Activated CD4-positive, alpha-beta T cell treated with anti-CD3 and anti-CD28 coated beads for 36 hours (primary cell): Measurements from ENCODE around the gene C1QTNF5. TPM values are rescaled to one million over a fixed set of nuclear protein-coding genes. Genes with fewer than 3 reads are reported as not detected.
"Not testable (repeated sequence)": the region's sequence is repeated elsewhere in the genome, so short reads cannot be mapped to it uniquely, and the experiment has no call there.

Source experiments
- ATAC-seq: fragments of 200-7000 bp; cut with Tn5 transposase; one replicate; pipeline ENCODE4 v1.10.0; 2021; ENCODE audit warnings: mild to moderate bottlenecking, moderate library complexity
- CTCF ChIA-PET: fragments of 350-600 bp; sonication (Branson Sonifier 250); formaldehyde crosslinking; loops from one replicate; lab custom pipeline; 2021; ENCODE audit warnings: antibody characterized with exemption; lab: Charles Lee
- POLR2A ChIA-PET: fragments of 350-600 bp; sonication (Branson Sonifier 250); formaldehyde crosslinking; loops from one replicate; lab custom pipeline; 2021; ENCODE audit warnings: antibody characterized with exemption, inconsistent platforms; lab: Charles Lee
- DNase-seq: peaks from one replicate; pipeline ENCODE4 v3.0.0-alpha.2; 2020
- H3K27ac Mint-ChIP-seq: one replicate; pipeline ENCODE4 v1.8.0; 2021; ENCODE audit warnings: mixed read lengths
- H3K27me3 Mint-ChIP-seq: one replicate; pipeline ENCODE4 v1.8.0; 2021; ENCODE audit warnings: mixed read lengths
- H3K36me3 Mint-ChIP-seq: one replicate; pipeline ENCODE4 v1.8.0; 2021; ENCODE audit warnings: low read depth, mixed read lengths
- H3K4me1 Mint-ChIP-seq: one replicate; pipeline ENCODE4 v1.8.0; 2021; ENCODE audit warnings: mixed read lengths
- H3K4me3 Mint-ChIP-seq: one replicate; pipeline ENCODE4 v1.8.0; 2021; ENCODE audit warnings: mild to moderate bottlenecking, moderate library complexity, mixed read lengths
- H3K9me3 Mint-ChIP-seq: one replicate; pipeline ENCODE4 v1.8.0; 2021; ENCODE audit warnings: low read depth, mixed read lengths
- intact Hi-C, 2 experiments: fragments of 100-400 bp; cut with DNase I in 1 of 2; cut with micrococcal nuclease in 1 of 2; formaldehyde crosslinking; loops; one replicate each; pipeline versions ENCODE4 v1.14.2 to v1.15.1; 2022 to 2024; cut with DNase I, micrococcal nuclease
- total RNA-seq, 2 experiments: library from RNA; stranded (reverse); gene quantifications; one replicate each; pipeline ENCODE4 v1.2.3, GENCODE V29; 2021

The C1QTNF5 gene, protein sequence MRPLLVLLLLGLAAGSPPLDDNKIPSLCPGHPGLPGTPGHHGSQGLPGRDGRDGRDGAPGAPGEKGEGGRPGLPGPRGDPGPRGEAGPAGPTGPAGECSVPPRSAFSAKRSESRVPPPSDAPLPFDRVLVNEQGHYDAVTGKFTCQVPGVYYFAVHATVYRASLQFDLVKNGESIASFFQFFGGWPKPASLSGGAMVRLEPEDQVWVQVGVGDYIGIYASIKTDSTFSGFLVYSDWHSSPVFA
- not detected for total RNA-seq

DNA sequence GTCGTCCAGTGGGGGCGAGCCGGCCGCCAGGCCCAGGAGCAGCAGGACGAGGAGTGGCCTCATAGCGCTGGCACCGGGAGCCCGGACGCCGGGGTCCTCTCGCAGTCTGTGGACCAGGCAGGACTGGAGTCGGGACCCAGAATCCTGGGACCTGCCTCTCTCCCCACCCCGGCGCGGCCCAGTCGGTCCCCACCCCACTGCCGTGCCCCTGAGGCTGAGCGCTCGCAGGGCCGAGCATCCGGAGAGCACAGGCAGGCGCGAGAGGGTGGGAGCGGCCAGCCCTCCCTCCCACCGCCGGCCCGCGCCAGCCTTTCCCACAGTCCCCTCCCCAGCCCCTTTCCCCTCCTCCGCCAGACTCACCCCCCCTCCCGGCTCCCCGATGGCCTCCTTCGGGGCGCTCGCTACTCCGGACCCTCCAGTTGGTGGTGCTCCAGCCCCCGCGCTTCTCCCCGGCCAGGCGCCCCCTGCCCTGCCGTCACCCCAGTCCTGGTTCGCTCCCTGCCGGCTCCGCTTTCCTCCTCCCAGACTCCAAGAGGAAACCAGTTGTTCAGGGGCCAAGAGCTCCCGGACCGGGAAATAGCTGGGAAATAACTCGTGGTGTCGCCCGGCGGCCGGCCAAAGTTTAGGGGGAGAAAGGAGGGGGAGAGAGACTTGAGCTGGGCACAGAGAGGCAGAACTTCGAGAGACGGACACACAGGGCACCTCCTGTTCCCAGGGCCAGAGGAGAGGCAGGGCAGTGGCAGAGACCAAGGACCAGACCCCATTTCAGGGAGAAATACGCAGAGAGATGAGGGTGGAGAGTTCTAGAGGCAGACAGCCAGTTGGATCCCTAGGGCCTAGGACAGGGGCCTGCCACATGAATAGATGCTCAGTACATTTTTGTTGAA is at the start of gene C1QTNF5:
TSS of gene C1QTNF5 (minus strand) at position 549 of the 887 bp plus-strand sequence. CDS start at position 63, 486 bp downstream.
- Mint-ChIP-seq H3K4me3 (no peak within 1 kb of the TSS), H3K36me3 (peaks cover 7% of the 10 kb centered on the region)

DNA sequence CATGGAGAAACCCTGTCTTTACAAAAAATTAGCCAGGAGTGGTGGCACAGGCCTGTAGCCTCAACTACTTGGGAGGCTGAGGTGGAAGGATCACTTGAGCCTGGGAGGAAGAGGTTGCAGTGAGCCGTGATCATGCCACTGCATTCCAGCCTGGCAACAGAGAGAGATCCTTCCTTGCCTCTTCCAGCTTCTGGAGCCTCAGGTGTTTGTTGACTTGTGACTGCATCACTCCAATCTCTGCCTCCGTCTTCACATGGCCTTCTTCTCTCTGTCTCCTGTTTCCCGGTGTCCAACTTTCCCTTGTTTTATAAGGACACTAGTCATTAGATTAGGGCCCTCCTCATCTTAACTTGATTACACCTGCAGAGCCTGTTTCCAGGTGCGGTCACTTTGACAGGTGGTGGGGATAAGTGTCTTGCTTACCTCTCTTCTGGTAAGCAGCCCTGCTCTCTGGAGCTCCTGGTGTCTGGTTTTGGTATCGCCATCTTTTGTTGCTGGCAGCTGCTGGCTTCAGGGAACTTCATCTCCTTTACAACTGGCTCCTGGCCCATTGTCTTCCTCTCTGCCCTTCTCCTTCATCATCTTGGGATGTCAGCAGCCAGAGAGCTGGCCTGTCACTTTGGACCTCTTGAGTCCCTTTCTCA is 49.0 kb upstream of the C1QTNF5 start:
- Mint-ChIP-seq H3K4me1 (no peaks in the 10 kb centered on the region), H3K27me3 (peaks cover 6% of the 10 kb centered on the region), H3K4me3 (no peak overlapping the region), H3K27ac (no peak overlapping the region), H3K36me3 (no peaks in the 10 kb centered on the region), H3K9me3 (no peaks in the 10 kb centered on the region)
- DNase-seq (peak; percentile 41), ATAC-seq (peak; percentile 51)
- POLR2A ChIA-PET, result no interaction called here
- CTCF ChIA-PET, result interaction anchor here (0.6 to 1.4 kb wide), 9 partner anchors 8 to 85 kb away, joined by 3 to 5 read pairs (median 3); no protein-coding TSS in a partner anchor
- intact Hi-C loops, result no loop called here

More for the DNA sequence above, at the start of gene C1QTNF5:
- ChIA-PET CTCF (interaction anchor here (0.6 to 3.7 kb wide), 12 partner anchors 9 to 275 kb away, joined by 3 to 69 read pairs (median 3); no protein-coding TSS in a partner anchor), POLR2A (no interaction called here)
- H3K4me1 Mint-ChIP-seq, result peaks cover 26% of the 10 kb centered on the region
- H3K27me3 Mint-ChIP-seq, result peaks cover 27% of the 10 kb centered on the region
- H3K9me3 Mint-ChIP-seq, result no peaks in the 10 kb centered on the region
- no peak for DNase-seq
- no peak for ATAC-seq
- H3K27ac Mint-ChIP-seq, result no peak within 1 kb of the TSS
- intact Hi-C loops, result no loop called here

DNA sequence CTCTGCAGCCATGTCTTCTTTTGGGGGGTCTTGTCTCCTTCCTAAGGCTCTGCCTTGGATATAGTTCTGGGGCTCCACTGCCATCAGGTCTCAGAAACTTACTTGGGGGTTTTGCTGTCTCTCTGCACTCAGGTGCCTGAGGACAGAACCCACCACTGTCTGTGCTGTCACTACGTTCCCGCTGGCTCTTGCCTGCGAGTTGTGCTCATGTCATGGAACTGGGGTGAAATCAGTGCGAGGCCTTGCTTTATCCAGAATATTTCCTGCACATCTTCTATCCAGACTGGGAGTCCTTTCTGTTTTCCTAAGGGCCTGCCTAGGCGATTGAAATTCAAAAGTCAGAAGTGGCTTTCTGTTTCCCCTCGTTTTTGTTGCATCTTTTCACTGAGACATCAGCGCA is 47.4 kb upstream of the C1QTNF5 start:
- Mint-ChIP-seq H3K9me3 (no peaks in the 10 kb centered on the region), H3K27me3 (peaks cover 3% of the 10 kb centered on the region), H3K4me3 (no peak overlapping the region), H3K27ac (no peak overlapping the region), H3K36me3 (no peaks in the 10 kb centered on the region), H3K4me1 (no peaks in the 10 kb centered on the region)
- DNase-seq (no peak), ATAC-seq (no peak)
- intact Hi-C loops, result no loop called here
- ChIA-PET CTCF (interaction anchor here (3.0 kb wide), 1 partner anchor 32 kb away, joined by 11 read pairs; no protein-coding TSS in a partner anchor), POLR2A (no interaction called here)

DNA sequence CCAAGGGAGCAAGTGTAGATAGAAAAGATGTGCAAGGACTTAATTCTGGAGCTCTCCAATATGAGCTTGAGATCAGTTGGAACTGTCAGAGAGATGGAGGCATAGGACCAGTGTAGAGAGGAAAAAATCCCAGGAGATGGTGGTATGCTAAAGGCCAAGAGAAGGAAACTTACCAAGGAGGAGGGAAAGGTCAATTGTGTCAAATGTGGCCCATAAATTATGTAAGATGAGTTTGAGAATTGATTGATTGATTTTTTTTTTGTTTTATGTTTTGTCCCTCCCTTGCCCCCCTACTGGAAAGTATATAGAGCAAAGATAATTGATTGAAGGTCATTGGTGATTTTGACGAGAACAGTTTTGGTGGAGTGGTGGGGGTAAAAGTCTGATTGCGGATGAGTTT is 43.6 kb upstream of the C1QTNF5 start:
- intact Hi-C loops, result loop anchor here (5.0 kb wide), 2 partner anchors 88 to 343 kb away; partner anchors contain the start of gene NECTIN1 (in 1 of the 2)
- CTCF ChIA-PET, result interaction anchor here (0.6 to 2.1 kb wide), 9 partner anchors 9 to 758 kb away, joined by 3 to 8 read pairs (median 4); no protein-coding TSS in a partner anchor
- DNase-seq (no peak), ATAC-seq (no peak)
- peaks cover 7% of the 10 kb centered on the region for H3K4me1 Mint-ChIP-seq
- no peaks in the 10 kb centered on the region for H3K36me3 Mint-ChIP-seq
- H3K9me3 Mint-ChIP-seq, result no peaks in the 10 kb centered on the region
- H3K27ac Mint-ChIP-seq, result no peak overlapping the region
- no peaks in the 10 kb centered on the region for H3K27me3 Mint-ChIP-seq
- POLR2A ChIA-PET, result no interaction called here
- no peak overlapping the region for H3K4me3 Mint-ChIP-seq

DNA sequence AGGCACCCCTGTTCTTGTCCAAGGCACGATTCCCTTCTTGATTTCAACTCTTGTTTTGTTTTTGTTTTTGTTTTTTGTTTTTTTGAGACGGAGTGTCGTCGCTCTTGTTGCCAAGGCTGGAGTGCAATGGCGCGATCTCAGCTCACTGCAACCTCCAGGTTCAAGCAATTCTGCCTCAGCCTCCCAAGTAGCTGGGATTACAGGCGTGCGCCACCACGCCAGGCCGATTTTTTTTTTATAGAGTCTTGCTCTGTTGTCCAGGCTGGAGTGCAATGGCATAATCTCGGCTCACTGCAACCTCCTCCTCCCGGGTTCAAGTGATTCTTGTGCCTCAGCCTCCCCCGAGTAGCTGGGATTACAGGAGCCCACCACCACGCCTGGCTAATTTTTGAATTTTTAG is 41.8 kb upstream of the C1QTNF5 start:
- ChIA-PET CTCF (interaction anchor here (0.7 to 11.3 kb wide), 12 partner anchors 8 to 128 kb away, joined by 3 to 153 read pairs (median 6); no protein-coding TSS in a partner anchor), POLR2A (interaction anchor here (0.6 kb wide), 1 partner anchor 25 kb away, joined by 3 read pairs; no protein-coding TSS in a partner anchor)
- not testable (repeated sequence) for H3K9me3 Mint-ChIP-seq

DNA sequence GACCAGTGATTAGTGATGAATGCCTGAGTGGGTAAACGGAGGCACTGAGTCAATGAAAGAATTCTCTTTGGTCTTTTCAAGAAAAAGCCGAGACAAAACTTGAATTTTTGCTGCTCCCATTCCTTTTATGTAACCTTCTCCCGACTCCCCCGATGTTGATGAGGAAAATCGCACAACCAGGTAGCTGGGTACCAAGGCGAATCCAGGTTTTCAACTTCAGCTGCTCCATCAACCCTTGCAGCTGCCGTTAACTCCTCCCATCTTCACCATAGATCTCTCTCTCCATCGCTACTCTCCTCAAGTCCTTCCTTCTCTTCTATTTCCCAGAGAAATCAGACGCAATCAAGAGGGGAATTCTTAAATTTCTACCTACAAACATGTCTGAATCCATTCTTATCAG is 41.4 kb upstream of the C1QTNF5 start:
- ATAC-seq, result no peak
- POLR2A ChIA-PET, result interaction anchor here (0.6 kb wide), 1 partner anchor 24 kb away, joined by 3 read pairs; no protein-coding TSS in a partner anchor
- no peaks in the 10 kb centered on the region for H3K9me3 Mint-ChIP-seq
- no peaks in the 10 kb centered on the region for H3K36me3 Mint-ChIP-seq
- intact Hi-C loops, result loop anchor here (5.0 kb wide), 2 partner anchors 90 to 345 kb away; partner anchors contain the start of gene NECTIN1 (in 1 of the 2)
- H3K27ac Mint-ChIP-seq, result no peak overlapping the region
- no peak overlapping the region for H3K4me3 Mint-ChIP-seq
- H3K27me3 Mint-ChIP-seq, result no peaks in the 10 kb centered on the region
- no peak for DNase-seq
- CTCF ChIA-PET, result interaction anchor here (0.7 to 11.3 kb wide), 15 partner anchors 8 to 128 kb away, joined by 3 to 153 read pairs (median 6); no protein-coding TSS in a partner anchor
- peaks cover 7% of the 10 kb centered on the region for H3K4me1 Mint-ChIP-seq

More for the DNA sequence above, 41.8 kb upstream of the C1QTNF5 start:
- DNase-seq, H3K36me3 Mint-ChIP-seq, H3K27ac Mint-ChIP-seq, H3K4me1 Mint-ChIP-seq, ATAC-seq, H3K27me3 Mint-ChIP-seq, H3K4me3 Mint-ChIP-seq: not testable (repeated sequence)
- intact Hi-C loops, result loop anchor here (5.0 kb wide), 2 partner anchors 90 to 345 kb away; partner anchors contain the start of gene NECTIN1 (in 1 of the 2)

DNA sequence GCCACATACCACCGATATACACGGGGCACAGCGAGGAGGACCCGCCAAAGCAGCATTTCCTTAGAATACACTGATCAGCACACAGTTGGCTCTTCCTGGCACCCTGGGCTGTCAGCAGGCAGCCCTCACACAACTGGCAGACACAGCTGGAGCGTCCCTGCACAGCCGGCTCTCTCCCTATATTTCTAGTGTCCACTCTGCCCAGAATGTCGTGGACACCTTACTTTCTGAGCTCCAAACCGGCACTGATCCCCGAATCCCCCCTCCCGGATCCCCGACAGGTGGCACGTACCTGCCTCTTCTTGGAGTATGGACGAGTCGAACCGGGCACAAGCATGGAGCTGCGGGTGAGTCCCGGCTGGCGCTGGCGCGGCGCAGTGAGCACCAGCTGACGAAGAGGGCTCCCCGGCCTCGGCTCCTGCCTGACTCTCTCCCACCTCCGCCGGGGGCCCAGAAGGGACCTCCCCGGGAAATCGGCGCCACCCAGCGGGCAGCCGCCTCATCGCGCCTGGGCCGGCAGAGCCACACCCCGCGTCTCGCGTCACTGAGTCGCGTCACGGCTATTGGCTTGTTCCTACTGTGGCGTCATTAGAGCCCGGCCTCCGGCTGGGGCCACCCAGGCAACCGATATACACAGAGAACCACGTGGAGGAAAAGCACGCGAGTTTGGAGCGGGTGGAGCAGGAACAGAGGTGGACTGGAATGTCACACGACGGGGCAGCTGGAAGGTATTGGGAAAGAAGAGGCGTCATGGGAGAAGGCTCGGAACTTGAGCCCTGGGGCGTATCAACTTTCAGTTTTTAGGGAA is 40.7 kb upstream of the C1QTNF5 start, which contains the start of gene USP2:
TSS of gene USP2 (minus strand) at position 510 of the 808 bp plus-strand sequence. CDS start 8,210 bp downstream, outside the sequence.
- Mint-ChIP-seq H3K4me1 (peaks cover 7% of the 10 kb centered on the region), H3K4me3 (no peak within 1 kb of the TSS), H3K9me3 (no peaks in the 10 kb centered on the region), H3K27me3 (no peaks in the 10 kb centered on the region), H3K36me3 (no peaks in the 10 kb centered on the region), H3K27ac (peak within 1 kb of the TSS; percentile 18)
- CTCF ChIA-PET, result interaction anchor here (0.6 to 11.3 kb wide), 22 partner anchors 8 to 275 kb away, joined by 3 to 153 read pairs (median 4); no protein-coding TSS in a partner anchor
- peak; percentile 98 for ATAC-seq
- DNase-seq, result peak; percentile 98
- intact Hi-C loops, result loop anchor here (1.0 to 5.0 kb wide), 9 partner anchors 20 to 363 kb away; partner anchors contain the start of genes CBL (in 1 of the 2), NECTIN1 (in 1 of the 2), RNF26 (in 1 of the 2) and RPS25 (in 1 of the 2)
- POLR2A ChIA-PET, result no interaction called here

DNA sequence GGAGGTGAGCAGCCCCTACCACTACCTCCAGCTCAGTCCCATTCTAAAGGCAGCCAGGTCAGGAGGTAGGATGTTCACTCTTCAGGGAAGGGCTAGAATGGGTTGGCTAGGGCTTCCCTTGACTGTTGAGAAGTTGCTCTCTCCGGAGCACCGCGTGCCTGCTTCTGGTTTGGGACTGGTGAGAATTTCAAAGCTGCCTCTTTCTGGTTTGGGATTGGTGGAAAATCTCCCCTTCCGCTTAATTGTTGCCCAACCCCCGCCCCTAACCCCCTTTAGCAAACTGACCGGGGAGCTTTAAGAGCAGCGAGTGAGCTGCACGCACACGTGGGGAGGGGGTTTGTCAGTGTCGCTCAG is 40.1 kb upstream of the C1QTNF5 start:
- H3K4me1 Mint-ChIP-seq, result peaks cover 7% of the 10 kb centered on the region
- no peaks in the 10 kb centered on the region for H3K27me3 Mint-ChIP-seq
- DNase-seq, result no peak
- H3K9me3 Mint-ChIP-seq, result no peaks in the 10 kb centered on the region
- H3K27ac Mint-ChIP-seq, result peak overlapping the region; percentile 18
- no peaks in the 10 kb centered on the region for H3K36me3 Mint-ChIP-seq
- ChIA-PET CTCF (interaction anchor here (0.6 to 11.3 kb wide), 18 partner anchors 9 to 274 kb away, joined by 3 to 153 read pairs (median 4); no protein-coding TSS in a partner anchor), POLR2A (no interaction called here)
- intact Hi-C loops, result loop anchor here (1.0 to 5.0 kb wide), 9 partner anchors 20 to 363 kb away; partner anchors contain the start of genes CBL (in 1 of the 2), NECTIN1 (in 1 of the 2), RNF26 (in 1 of the 2) and RPS25 (in 1 of the 2)
- no peak overlapping the region for H3K4me3 Mint-ChIP-seq
- ATAC-seq, result no peak

DNA sequence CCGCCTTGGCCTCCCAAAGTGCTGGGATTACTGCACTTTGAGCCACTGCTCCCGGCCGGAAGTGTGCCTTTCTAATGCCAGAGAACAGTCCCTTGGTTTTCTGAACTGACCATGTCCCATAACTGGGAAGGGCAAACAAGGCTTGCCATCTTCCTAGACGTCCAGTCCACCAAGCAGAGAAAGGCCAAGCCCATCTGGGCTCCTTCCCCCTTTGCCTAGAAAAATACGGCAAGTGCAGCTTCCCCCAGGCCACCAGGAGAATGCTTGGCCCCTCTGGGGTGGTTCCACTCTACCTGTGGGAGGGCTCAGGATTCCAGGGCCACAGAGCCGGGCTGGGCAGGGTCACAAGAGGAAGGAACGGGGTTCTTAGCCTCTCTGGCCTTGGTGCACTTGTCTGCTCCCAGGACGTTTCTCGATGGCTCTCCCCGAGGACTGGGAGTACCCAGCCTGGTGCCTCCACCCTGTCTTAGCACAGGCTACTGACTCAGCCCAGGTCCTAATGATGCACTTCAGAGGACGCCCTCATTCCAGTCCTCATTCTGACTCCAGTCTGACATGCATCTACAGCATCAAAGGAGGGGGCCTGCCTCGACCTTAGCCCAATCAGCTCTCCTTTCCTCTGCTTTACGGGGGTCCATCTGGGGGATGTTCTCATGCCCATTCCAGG is 39.6 kb upstream of the C1QTNF5 start:
- ATAC-seq, result no peak
- DNase-seq, result peak; percentile 26
- Mint-ChIP-seq H3K4me3 (no peak overlapping the region), H3K4me1 (peaks cover 7% of the 10 kb centered on the region), H3K36me3 (no peaks in the 10 kb centered on the region), H3K27me3 (no peaks in the 10 kb centered on the region), H3K9me3 (no peaks in the 10 kb centered on the region), H3K27ac (no peak overlapping the region)
- intact Hi-C loops, result loop anchor here (2.0 to 5.0 kb wide), 3 partner anchors 92 to 347 kb away; partner anchors contain the start of gene NECTIN1 (in 1 of the 2)
- ChIA-PET POLR2A (no interaction called here), CTCF (interaction anchor here (0.6 to 11.3 kb wide), 9 partner anchors 10 to 60 kb away, joined by 3 to 153 read pairs (median 16); no protein-coding TSS in a partner anchor)
